Gastroesophageal sphincter (tissue), 4 donors: ENCODE results near the gene C14orf93. TPM values are rescaled to one million over a fixed set of nuclear protein-coding genes. Genes with fewer than 3 reads are reported as not detected.
A peak's percentile ranks its signal among the peaks of the same experiment; 100 is the strongest.

Experiments used
- ATAC-seq: fragments of 150-250 bp; one replicate; pipeline ENCODE4 v1.9.1; 2016; ENCODE audit warnings: mild to moderate bottlenecking, moderate library complexity
- H3K27ac ChIP-seq, 4 donors: fragments of 200-600 bp; sonication (generic) in 3 of 4; 1 replicate in 3 of 4; 2 replicates in 1 of 4; pipeline ENCODE4 v1.5.1; 2016 to 2019
- H3K27me3 ChIP-seq: fragments of 200-600 bp; sonication (generic); one replicate; pipeline ENCODE4 v1.5.1; 2019
- H3K36me3 ChIP-seq, 2 donors: fragments of 200-600 bp; sonication (generic); one replicate each; pipeline ENCODE4 v1.5.1; 2019; ENCODE audit warnings: control low read depth in 1 of 2
- H3K4me1 ChIP-seq, 3 donors: fragments of 200-600 bp; sonication (generic); 1 replicate in 2 of 3; 2 replicates in 1 of 3; pipeline ENCODE4 v1.5.1; 2016 to 2019; ENCODE audit warnings: control low read depth in 2 of 3
- H3K4me3 ChIP-seq, 2 donors: fragments of 200-600 bp; sonication (generic); one replicate each; pipeline ENCODE4 v1.5.1; 2019; ENCODE audit warnings: mild to moderate bottlenecking in 1 of 2, moderate library complexity in 1 of 2
- H3K9me3 ChIP-seq, 3 donors: fragments of 200-600 bp; sonication (generic); one replicate each; pipeline ENCODE4 v1.5.1; 2017 to 2019; ENCODE audit warnings: control low read depth in 2 of 3
- CTCF ChIP-seq, 4 experiments: fragments of 200-600 bp in 2 of 4; fragments of 450-650 bp in 2 of 4; sonication (generic) in 1 of 4; IDR thresholded peaks; one replicate each; pipeline ENCODE4 v1.5.1; 2017 to 2019; ENCODE audit warnings: antibody characterized with exemption in 4 of 4, mild to moderate bottlenecking in 2 of 4, moderate library complexity in 2 of 4
- EP300 ChIP-seq: sonication (generic); formaldehyde crosslinking; IDR thresholded peaks from one replicate; pipeline ENCODE4 v1.6.1; 2017; ENCODE audit warnings: antibody characterized with exemption, mild to moderate bottlenecking
- POLR2A ChIP-seq, 2 donors: fragments of 450-650 bp; IDR thresholded peaks; one replicate each; pipeline ENCODE4 v1.6.1; 2017; ENCODE audit warnings: antibody characterized with exemption in 2 of 2, mild to moderate bottlenecking in 2 of 2, moderate library complexity in 1 of 2
- POLR2AphosphoS5 ChIP-seq: sonication (generic); formaldehyde crosslinking; IDR thresholded peaks from one replicate; pipeline ENCODE4 v1.6.1; 2017; ENCODE audit warnings: antibody characterized with exemption
- WGBS, 2 donors: methylation state at CpG; one replicate each; pipeline ENCODE4 v1.1.5; 2018; ENCODE audit warnings: low coverage in 1 of 2; 5-methylcytosine and 5-hydroxymethylcytosine counted together
- total RNA-seq, 4 donors: library from RNA; depleted of rRNA; stranded (reverse); fragments of >200 nt; gene quantifications; one replicate each; pipeline ENCODE4 v1.1.0, GENCODE V29; 2016

The C14orf93 gene
- total RNA-seq, 4 donors from 2014 or later = 8.4 to 16.0 (median 13.2) TPM

GRCh38 chr14:23042162-23042965, 32.4 kb upstream of the C14orf93 start, which contains the start of gene PSMB11:
Gene PSMB11, plus strand, starts transcription at chr14:23042212. Its CDS starts 14 bp downstream, at chr14:23042226.
- no CpG with 5 or more reads among the region's 36 CpGs for WGBS, 2 donors
- TF ChIP-seq CTCF (IDR thresholded peaks at IDR 0.05) (no peak), POLR2AphosphoS5 (no peak), EP300 (no peak), POLR2A (IDR thresholded peaks at IDR 0.05) (no peak)
- Histone ChIP-seq H3K4me3 (no peak within 1 kb of the TSS), H3K27me3 (peaks cover 3% of the 10 kb centered on the region), H3K27ac (no peak within 1 kb of the TSS), H3K9me3 (no peaks in the 10 kb centered on the region), H3K36me3 (no peaks in the 10 kb centered on the region), H3K4me1 (peaks cover 0 to under 1% (median 0%) of the 10 kb centered on the region in 3 donors)
- ATAC-seq = no peak

- Histone ChIP-seq H3K36me3 (no peaks in the 10 kb centered on the region), H3K27me3 (no peaks in the 10 kb centered on the region), H3K4me1 (no peaks in the 10 kb centered on the region), H3K9me3 (no peaks in the 10 kb centered on the region), H3K4me3 (no peak overlapping the region), H3K27ac (no peak overlapping the region)
- TF ChIP-seq EP300 = no peak
- 67% methylated on average over 3 of the region's 8 CpGs; no CpG with 5 or more reads in 1 of the 2 donors for WGBS, 2 donors
- no peak for ATAC-seq
Measured at GRCh38 chr14:23041729-23042128, 31.8 kb upstream of the C14orf93 start.

GRCh38 chr14:23040100-23040499, 30.2 kb upstream of the C14orf93 start:
- no peaks in the 10 kb centered on the region for H3K36me3 ChIP-seq
- peaks cover 0 to 5% (median 0%) of the 10 kb centered on the region in 3 donors for H3K4me1 ChIP-seq
- H3K9me3 ChIP-seq = no peaks in the 10 kb centered on the region
- H3K4me3 ChIP-seq = no peak overlapping the region
- 80 to 90% methylated on average over 1 to 2 of the region's 4 CpGs for WGBS, 2 donors
- H3K27me3 ChIP-seq = no peaks in the 10 kb centered on the region
- no peak for TF ChIP-seq EP300
- no peak for TF ChIP-seq CTCF (IDR thresholded peaks at IDR 0.05)
- TF ChIP-seq POLR2A (IDR thresholded peaks at IDR 0.05) = no peak
- no peak for TF ChIP-seq POLR2AphosphoS5
- no peak overlapping the region for H3K27ac ChIP-seq
- no peak for ATAC-seq

GRCh38 chr14:23035303-23036144, 25.6 kb upstream of the C14orf93 start:
- no peak for ATAC-seq
- 60 to 61% methylated on average over 12 to 14 of the region's 14 CpGs for WGBS, 2 donors
- TF ChIP-seq CTCF (IDR thresholded peaks at IDR 0.05) = peak in 2 of 4 experiments; percentile 32 to 40
- no peak for TF ChIP-seq POLR2AphosphoS5
- Histone ChIP-seq H3K36me3 (peaks cover 0 to 30% of the 10 kb centered on the region in 2 donors), H3K27me3 (no peaks in the 10 kb centered on the region), H3K9me3 (no peaks in the 10 kb centered on the region), H3K27ac (peak overlapping the region; percentile 70 to 93 (median 92)), H3K4me3 (peak overlapping the region; percentile 65 to 85), H3K4me1 (peaks cover 0 to 37% (median 6%) of the 10 kb centered on the region in 3 donors)

GRCh38 chr14:23034498-23035302, 24.8 kb upstream of the C14orf93 start, which contains the start of gene PSMB5:
Gene PSMB5, minus strand, starts transcription at chr14:23034900. Its CDS starts 19 bp downstream, at chr14:23034881.
- ATAC-seq = peak; percentile 98
- WGBS, 2 donors = 1% methylated on average over 11 to 15 of the region's 36 CpGs
- H3K4me3 ChIP-seq = peak within 1 kb of the TSS; percentile 65 to 85

More at GRCh38 chr14:23034498-23035302, 24.8 kb upstream of the C14orf93 start, which contains the start of gene PSMB5:
- peak; percentile 31 to 34 for TF ChIP-seq POLR2A (IDR thresholded peaks at IDR 0.05)
- TF ChIP-seq POLR2AphosphoS5 = peak; percentile 57
- TF ChIP-seq CTCF (IDR thresholded peaks at IDR 0.05) = no peak
- H3K27ac ChIP-seq = peak within 1 kb of the TSS; percentile 70 to 93 (median 92)
- H3K4me1 ChIP-seq = peaks cover 0 to 37% (median 6%) of the 10 kb centered on the region in 3 donors
- peaks cover 0 to 38% of the 10 kb centered on the region in 2 donors for H3K36me3 ChIP-seq
- H3K9me3 ChIP-seq = no peaks in the 10 kb centered on the region
- H3K27me3 ChIP-seq = no peaks in the 10 kb centered on the region
